ENCODE measurements around the gene RPL29.
"Not testable (repeated sequence)": the region's sequence is repeated elsewhere in the genome, so short reads cannot be mapped to it uniquely, and the experiment has no call there.

Gene RPL29

GRCh38 chr3:51995346-51996163 lies at the start of gene RPL29:
TSS of gene RPL29 (minus strand) at chr3:51995895. CDS start at chr3:51995461, 434 bp downstream.
- DNase-seq, result peak; percentile 88

GRCh38 chr3:52044869-52045619 lies 49.3 kb upstream of the RPL29 start:
- DNase-seq, result no peak

GRCh38 chr3:52043750-52044149 lies 48.1 kb upstream of the RPL29 start:
- DNase-seq, result no peak

- DNase-seq, result not testable (repeated sequence)
Observed at GRCh38 chr3:52043039-52043438, 47.3 kb upstream of the RPL29 start.

- no peak for DNase-seq
Observed at GRCh38 chr3:52041118-52041731, 45.5 kb upstream of the RPL29 start.

GRCh38 chr3:52040600-52040999 lies 44.9 kb upstream of the RPL29 start:
- no peak for DNase-seq

- no peak for DNase-seq
Observed at GRCh38 chr3:52039846-52040245, 44.2 kb upstream of the RPL29 start.

GRCh38 chr3:52039426-52039825 lies 43.7 kb upstream of the RPL29 start:
- DNase-seq, result no peak

- no peak for DNase-seq
Observed at GRCh38 chr3:52038227-52038626, 42.5 kb upstream of the RPL29 start.

GRCh38 chr3:52037291-52037690 lies 41.6 kb upstream of the RPL29 start:
- no peak for DNase-seq

- DNase-seq, result no peak
Observed at GRCh38 chr3:52036829-52037228, 41.1 kb upstream of the RPL29 start.

GRCh38 chr3:52036222-52036694 lies 40.6 kb upstream of the RPL29 start:
- no peak for DNase-seq

- DNase-seq, result no peak
Observed at GRCh38 chr3:52034651-52035050, 39.0 kb upstream of the RPL29 start.

- DNase-seq, result no peak
Observed at GRCh38 chr3:52034212-52034611, 38.5 kb upstream of the RPL29 start.

GRCh38 chr3:52033748-52034147 lies 38.1 kb upstream of the RPL29 start:
- not testable (repeated sequence) for DNase-seq

GRCh38 chr3:52032702-52033408 lies 37.2 kb upstream of the RPL29 start:
- DNase-seq, result no peak

GRCh38 chr3:52031896-52032295 lies 36.2 kb upstream of the RPL29 start:
- DNase-seq, result no peak

GRCh38 chr3:52030714-52031310 lies 35.1 kb upstream of the RPL29 start:
- no peak for DNase-seq

GRCh38 chr3:52029535-52029934 lies 33.8 kb upstream of the RPL29 start:
- DNase-seq, result no peak

GRCh38 chr3:52029053-52029452 lies 33.4 kb upstream of the RPL29 start:
- DNase-seq, result no peak

GRCh38 chr3:52028572-52028971 lies 32.9 kb upstream of the RPL29 start:
- DNase-seq, result no peak

GRCh38 chr3:52026041-52026440 lies 30.3 kb upstream of the RPL29 start:
- no peak for DNase-seq

- no peak for DNase-seq
Observed at GRCh38 chr3:52025453-52025852, 29.8 kb upstream of the RPL29 start.

Data from activated T-cell treated with anti-CD3 and anti-CD28 coated beads for 4 hours (primary cell).